Neural cell (in vitro differentiated cells): ENCODE results near the gene EIF1AY. TPM values are rescaled to one million over a fixed set of nuclear protein-coding genes. Genes with fewer than 3 reads are reported as not detected.

Experiments used
- H2AFZ ChIP-seq: fragments of 200-600, 300-800 bp; sonication (generic), shearing (Covaris generic); 2 replicates; pipeline ENCODE4 v1.6.0; 2014; ENCODE audit warnings: low read depth, mild to moderate bottlenecking, antibody characterized with exemption, low read length, moderate library complexity
- H3F3A ChIP-seq: fragments of 200-600 bp; shearing (Covaris generic); 2 replicates; pipeline ENCODE4 v1.6.1; 2016; ENCODE audit warnings: mild to moderate bottlenecking, moderate library complexity, mixed read lengths, antibody characterized with exemption, low read length; ENCODE audit not compliant: insufficient read depth, poor library complexity, severe bottlenecking
- H3K27ac ChIP-seq: fragments of 200-600, 300-800 bp; sonication (generic), shearing (Covaris generic); 2 replicates; pipeline ENCODE4 v1.5.1; 2014; ENCODE audit warnings: mild to moderate bottlenecking, low read length, moderate library complexity
- H3K27me3 ChIP-seq: fragments of 300-800, 200-600 bp; sonication (generic), shearing (Covaris generic); 2 replicates; pipeline ENCODE4 v1.6.0; 2014; ENCODE audit warnings: mild to moderate bottlenecking, low read depth, low read length, moderate library complexity; ENCODE audit not compliant: insufficient read depth
- H3K36me3 ChIP-seq: fragments of 300-800, 200-600 bp; sonication (generic), shearing (Covaris generic); 2 replicates; pipeline ENCODE4 v1.5.1; 2014; ENCODE audit warnings: mild to moderate bottlenecking, antibody characterized with exemption, low read length, moderate library complexity; ENCODE audit not compliant: insufficient read depth
- H3K4me2 ChIP-seq: fragments of 300-800, 200-600 bp; sonication (generic), shearing (Covaris generic); 2 replicates; pipeline ENCODE4 v1.6.0; 2014; ENCODE audit warnings: mild to moderate bottlenecking, low read length
- H3K4me3 ChIP-seq: fragments of 300-800, 200-600 bp; sonication (generic), shearing (Covaris generic); 2 replicates; pipeline ENCODE4 v1.5.1; 2014; ENCODE audit warnings: mild to moderate bottlenecking, low read length, moderate library complexity
- H3K79me2 ChIP-seq: fragments of 200-600 bp; shearing (Covaris generic); replicated peaks from 2 replicates; pipeline ENCODE4 v1.6.0; 2014; ENCODE audit warnings: mild to moderate bottlenecking, low read length, moderate library complexity; ENCODE audit not compliant: insufficient read depth
- H3K9ac ChIP-seq: fragments of 300-800, 200-600 bp; sonication (generic), shearing (Covaris generic); 2 replicates; pipeline ENCODE4 v1.6.1; 2016; ENCODE audit warnings: mild to moderate bottlenecking, low read length, mixed read lengths
- H3K9me2 ChIP-seq: fragments of 200-600 bp; shearing (Covaris generic); 2 replicates; pipeline ENCODE4 v1.6.1; 2016; ENCODE audit warnings: mild to moderate bottlenecking, low read length, mixed read lengths; ENCODE audit not compliant: insufficient read depth
- H3K9me3 ChIP-seq: fragments of 200-600, 300-800 bp; sonication (generic), shearing (Covaris generic); 2 replicates; pipeline ENCODE4 v1.6.1; 2016; ENCODE audit warnings: mild to moderate bottlenecking, mixed run types, low read length, moderate library complexity, mixed read lengths
- H4K20me1 ChIP-seq: fragments of 200-600 bp; shearing (Covaris generic); 2 replicates; pipeline ENCODE4 v1.6.1; 2016; ENCODE audit warnings: mild to moderate bottlenecking, mixed run types; ENCODE audit not compliant: insufficient read depth
- CTCF ChIP-seq: fragments of 450-650 bp; IDR thresholded peaks from 2 replicates; pipeline ENCODE4 v1.5.1; 2014; ENCODE audit warnings: antibody characterized with exemption, mild to moderate bottlenecking, moderate library complexity; ENCODE audit not compliant: poor library complexity, severe bottlenecking
- EP300 ChIP-seq: fragments of 450-650 bp; conservative IDR thresholded peaks from 2 replicates; pipeline ENCODE4 v1.6.1; 2014; ENCODE audit warnings: antibody characterized with exemption, mild to moderate bottlenecking, moderate library complexity; ENCODE audit not compliant: poor library complexity, severe bottlenecking
- EZH2 ChIP-seq: fragments of 200-600, 300-800 bp; shearing (Covaris generic), sonication (generic); IDR thresholded peaks from 2 replicates; pipeline ENCODE4 v1.6.1; 2014; ENCODE audit warnings: antibody characterized with exemption, low read length, borderline replicate concordance, mild to moderate bottlenecking; ENCODE audit not compliant: insufficient read depth, poor library complexity, severe bottlenecking
- MXI1 ChIP-seq: fragments of 450-650 bp; conservative IDR thresholded peaks from 2 replicates; pipeline ENCODE4 v1.6.1; 2014; ENCODE audit warnings: antibody characterized with exemption, mild to moderate bottlenecking; ENCODE audit not compliant: poor library complexity, severe bottlenecking
- POLR2AphosphoS5 ChIP-seq: IDR thresholded peaks from 2 replicates; pipeline ENCODE4 v1.6.1; 2012
- RAD21 ChIP-seq: fragments of 450-650 bp; conservative IDR thresholded peaks from 2 replicates; pipeline ENCODE4 v1.6.1; 2014; ENCODE audit warnings: antibody characterized with exemption, mild to moderate bottlenecking, moderate library complexity
- REST ChIP-seq: IDR thresholded peaks from 2 replicates; pipeline ENCODE4 v1.6.1; 2012; ENCODE audit warnings: borderline replicate concordance
- SMC3 ChIP-seq: fragments of 450-650 bp; conservative IDR thresholded peaks from 2 replicates; pipeline ENCODE4 v1.6.1; 2014; ENCODE audit warnings: antibody characterized with exemption, mild to moderate bottlenecking, moderate library complexity; ENCODE audit not compliant: poor library complexity
- polyA minus RNA-seq: library from RNA; depleted of rRNA, polyadenylated mRNA; stranded (reverse); fragments of >200 nt; gene quantifications from 2 replicates; pipeline ENCODE4 v1.2.3, GENCODE V29; 2014
- polyA plus RNA-seq: library from polyadenylated mRNA; depleted of rRNA; stranded (reverse); fragments of >200 nt; gene quantifications from 2 replicates; pipeline ENCODE4 v1.2.3, GENCODE V29; 2014

EIF1AY gene
- polyA plus RNA-seq (17.8 and 19.6 TPM in 2 replicates), polyA minus RNA-seq (9.0 and 9.8 TPM in 2 replicates)

GRCh38 chrY:20575531-20576121 lies at the start of gene EIF1AY:
Gene EIF1AY (plus strand): TSS chrY:20575776. CDS start chrY:20575872, 96 bp downstream.
- Histone ChIP-seq H3K4me2 (peak within 1 kb of the TSS; percentile 39), H3K36me3 (no peaks in the 10 kb centered on the region), H4K20me1 (no peaks in the 10 kb centered on the region), H3K4me3 (peak within 1 kb of the TSS; percentile 80), H3K9ac (peak within 1 kb of the TSS; percentile 66), H3K27me3 (no peaks in the 10 kb centered on the region), H3K9me2 (no peaks in the 10 kb centered on the region), H3K79me2 (no peaks in the 10 kb centered on the region), H3K9me3 (no peaks in the 10 kb centered on the region), H3K27ac (peak within 1 kb of the TSS; percentile 55), H2AFZ (peak within 1 kb of the TSS; percentile 51), H3F3A (no peaks in the 10 kb centered on the region)
- TF ChIP-seq POLR2AphosphoS5 (peak; percentile 29), SMC3 (no peak), CTCF (no peak)

- no peak for TF ChIP-seq EZH2
- TF ChIP-seq POLR2AphosphoS5: no peak
- TF ChIP-seq RAD21: no peak
Measured at GRCh38 chrY:20528435-20528834, 47.1 kb upstream of the EIF1AY start.

GRCh38 chrY:20538186-20538585 lies 37.4 kb upstream of the EIF1AY start:
- Histone ChIP-seq H3K9me2 (no peaks in the 10 kb centered on the region), H3K4me2 (no peak overlapping the region), H3F3A (no peaks in the 10 kb centered on the region), H3K27me3 (no peaks in the 10 kb centered on the region), H3K79me2 (no peaks in the 10 kb centered on the region), H3K9me3 (no peaks in the 10 kb centered on the region), H3K36me3 (no peaks in the 10 kb centered on the region), H3K4me3 (no peak overlapping the region), H3K27ac (no peak overlapping the region), H4K20me1 (no peaks in the 10 kb centered on the region), H3K9ac (no peak overlapping the region), H2AFZ (no peak overlapping the region)
- TF ChIP-seq MXI1 (no peak), EP300 (no peak), SMC3 (no peak), POLR2AphosphoS5 (no peak), REST (no peak), RAD21 (no peak), CTCF (no peak)

More at GRCh38 chrY:20528435-20528834, 47.1 kb upstream of the EIF1AY start:
- no peaks in the 10 kb centered on the region for H3F3A ChIP-seq
- H3K4me3 ChIP-seq: no peak overlapping the region
- no peak overlapping the region for H2AFZ ChIP-seq
- no peaks in the 10 kb centered on the region for H3K9me3 ChIP-seq
- no peaks in the 10 kb centered on the region for H3K27me3 ChIP-seq
- H3K9me2 ChIP-seq: no peaks in the 10 kb centered on the region
- H3K79me2 ChIP-seq: no peaks in the 10 kb centered on the region
- no peaks in the 10 kb centered on the region for H3K36me3 ChIP-seq
- no peaks in the 10 kb centered on the region for H4K20me1 ChIP-seq
- H3K4me2 ChIP-seq: no peak overlapping the region
- H3K27ac ChIP-seq: no peak overlapping the region
- H3K9ac ChIP-seq: no peak overlapping the region
